ENCODE data around the gene TMC7.
A peak's percentile ranks its signal among the peaks of the same experiment; 100 is the strongest.
"Not testable (repeated sequence)": the region's sequence is repeated elsewhere in the genome, so short reads cannot be mapped to it uniquely, and the experiment has no call there.

The TMC7 gene

DNA sequence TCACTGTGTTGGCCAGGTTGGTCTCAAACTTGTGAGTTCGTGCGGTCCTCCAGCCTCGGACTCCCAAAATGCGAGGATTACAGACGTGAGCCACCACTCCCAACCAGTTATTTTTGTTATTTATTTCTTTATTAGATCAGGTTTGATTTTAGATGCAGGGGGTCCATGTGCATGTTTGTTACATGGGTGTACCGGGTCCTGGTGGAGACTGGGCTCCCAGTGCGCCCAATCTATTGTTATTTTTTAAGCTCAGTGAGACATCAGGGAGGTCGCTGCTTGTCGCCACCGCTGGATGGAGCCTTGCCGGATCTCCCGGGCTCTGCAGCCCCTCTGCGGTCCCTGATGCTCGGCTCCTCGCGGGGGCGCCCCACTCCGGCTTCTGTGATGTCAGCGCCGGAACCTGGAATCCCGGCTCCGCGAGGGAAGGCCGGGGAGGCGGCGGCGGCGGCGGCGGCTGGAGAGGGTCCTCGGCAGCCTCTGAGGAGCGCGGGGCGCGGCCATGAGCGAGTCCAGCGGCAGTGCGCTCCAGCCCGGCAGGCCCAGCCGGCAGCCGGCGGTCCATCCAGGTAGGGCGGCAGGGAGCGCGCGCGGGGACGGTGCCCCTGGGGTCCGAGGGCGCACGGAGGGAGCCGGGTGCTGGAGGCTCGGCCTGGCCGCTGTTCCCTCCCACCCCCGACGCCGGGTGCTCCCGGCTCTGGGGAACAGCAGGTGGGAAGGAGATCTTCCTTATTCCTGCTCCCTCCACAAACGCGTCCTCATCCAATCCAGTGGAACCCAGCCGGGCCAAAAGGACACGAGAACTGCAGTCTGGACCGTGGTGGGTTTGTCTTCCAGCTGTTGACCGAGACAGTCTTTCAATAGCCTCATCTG lies at the start of gene TMC7:
TMC7 (plus strand) TSS at position 370 of the 870 bp plus-strand sequence; CDS start at position 500, 130 bp downstream.
- Mint-ChIP-seq H3K4me1 (ENCODE audit: low read depth) (peaks cover 5% of the 10 kb centered on the region), H3K27ac (no peak within 1 kb of the TSS), H3K4me3 (peak within 1 kb of the TSS; percentile 19), H3K9me3 (no peaks in the 10 kb centered on the region), H3K36me3 (ENCODE audit: low read depth) (no peaks in the 10 kb centered on the region), H3K27me3 (ENCODE audit: low read depth) (peaks cover 37% of the 10 kb centered on the region)

DNA sequence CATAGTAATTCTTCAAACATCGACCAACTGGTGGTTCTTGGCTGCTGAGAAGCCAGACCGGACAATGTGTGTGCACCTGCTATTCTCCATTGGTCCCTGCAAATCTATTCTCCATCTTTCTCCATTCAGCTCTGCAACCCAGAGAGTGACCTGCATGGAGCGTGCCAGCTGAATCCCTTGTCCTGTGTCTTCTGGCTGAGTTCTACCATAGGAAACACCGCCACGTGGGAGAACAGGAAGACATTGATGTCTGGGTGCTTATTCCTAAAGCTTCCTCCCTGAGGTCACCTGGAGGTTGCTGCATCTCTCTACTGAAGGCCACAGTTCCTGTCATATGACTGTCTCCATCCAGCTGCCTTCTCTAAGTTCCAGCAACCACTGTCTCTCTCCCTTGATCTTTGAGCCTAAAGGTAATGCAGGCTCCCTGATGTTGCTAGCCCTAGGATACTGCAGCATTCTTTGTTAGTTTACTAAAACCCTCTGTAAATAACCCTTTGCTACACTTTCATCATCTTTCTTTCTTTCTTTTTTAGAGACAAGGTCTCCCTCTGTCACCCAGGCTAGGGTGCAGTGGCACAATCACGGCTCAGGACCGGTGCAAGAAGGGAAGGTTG lies 46.9 kb upstream of the TMC7 start:
- Mint-ChIP-seq H3K27ac (no peak overlapping the region), H3K27me3 (ENCODE audit: low read depth) (no peaks in the 10 kb centered on the region), H3K36me3 (ENCODE audit: low read depth) (peaks cover 2% of the 10 kb centered on the region), H3K9me3 (no peaks in the 10 kb centered on the region), H3K4me3 (no peak overlapping the region), H3K4me1 (ENCODE audit: low read depth) (peaks cover 12% of the 10 kb centered on the region)

DNA sequence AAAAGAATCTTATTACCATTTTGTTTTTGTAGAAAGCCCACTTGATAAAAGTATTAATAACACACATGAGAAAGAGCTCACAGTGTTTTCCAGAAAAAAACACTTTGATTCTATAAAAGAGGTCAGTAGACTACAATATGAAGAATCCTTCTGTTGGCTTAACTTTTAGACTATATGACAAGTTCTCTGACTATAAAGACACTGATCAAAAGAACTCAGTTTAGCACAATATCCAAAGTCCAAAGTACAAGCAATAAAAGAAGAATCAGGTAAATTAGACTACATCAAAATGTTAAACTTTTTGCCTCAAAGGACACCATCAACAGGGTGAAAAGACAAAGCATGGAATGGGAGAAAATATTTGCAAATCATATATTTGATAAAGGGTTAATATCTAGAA lies 46.3 kb upstream of the TMC7 start:
- H3K27ac Mint-ChIP-seq, result no peak overlapping the region
- no peak overlapping the region for H3K4me3 Mint-ChIP-seq

DNA sequence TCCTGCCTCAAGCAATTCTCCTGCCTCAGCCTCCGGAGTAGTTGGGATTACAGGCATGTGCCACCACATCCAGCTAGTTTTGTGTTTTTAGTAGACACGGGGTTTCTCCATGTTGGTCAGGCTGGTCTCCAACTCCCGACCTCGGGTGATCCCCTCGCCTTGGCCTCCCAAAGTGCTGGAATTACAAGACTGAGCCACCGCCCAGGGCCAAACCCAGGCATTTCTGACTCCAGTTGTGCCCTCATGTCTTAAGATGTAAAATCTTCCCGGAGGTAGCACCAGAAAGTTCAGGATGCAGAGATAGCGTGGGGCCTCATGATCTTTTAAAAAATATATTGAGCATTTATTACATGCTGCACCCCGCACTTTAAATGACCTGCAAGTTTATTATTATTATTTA lies 44.7 kb upstream of the TMC7 start:
- Mint-ChIP-seq H3K9me3 (peaks cover 3% of the 10 kb centered on the region), H3K4me3 (no peak overlapping the region), H3K36me3 (ENCODE audit: low read depth) (peaks cover 2% of the 10 kb centered on the region), H3K4me1 (ENCODE audit: low read depth) (peaks cover 13% of the 10 kb centered on the region), H3K27ac (no peak overlapping the region), H3K27me3 (ENCODE audit: low read depth) (peaks cover 3% of the 10 kb centered on the region)

More for the DNA sequence above, 46.3 kb upstream of the TMC7 start:
- peaks cover 2% of the 10 kb centered on the region for H3K36me3 Mint-ChIP-seq (ENCODE audit: low read depth)
- no peaks in the 10 kb centered on the region for H3K27me3 Mint-ChIP-seq (ENCODE audit: low read depth)
- H3K4me1 Mint-ChIP-seq (ENCODE audit: low read depth), result peaks cover 11% of the 10 kb centered on the region
- H3K9me3 Mint-ChIP-seq, result no peaks in the 10 kb centered on the region

DNA sequence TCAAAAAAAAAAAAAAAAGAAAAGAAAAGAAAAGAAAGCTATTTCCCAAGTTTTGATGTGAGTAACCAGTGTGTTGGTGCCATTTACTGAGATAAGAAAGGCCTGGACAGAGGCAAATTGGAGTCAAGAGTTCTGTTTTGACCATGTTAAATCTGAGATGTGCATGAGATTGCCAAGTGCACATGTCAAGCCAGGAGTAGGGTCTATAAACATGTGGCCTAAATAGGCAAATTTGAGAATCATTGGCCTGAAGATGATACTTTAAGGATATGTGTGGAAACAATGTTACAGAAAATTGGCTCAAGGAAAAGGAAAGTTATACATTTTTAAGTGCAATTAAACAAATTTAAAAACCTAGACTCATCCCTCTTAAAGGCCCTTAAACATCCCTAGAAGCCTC lies 42.3 kb upstream of the TMC7 start:
- no peak overlapping the region for H3K27ac Mint-ChIP-seq
- peaks cover 25% of the 10 kb centered on the region for H3K4me1 Mint-ChIP-seq (ENCODE audit: low read depth)
- H3K9me3 Mint-ChIP-seq, result peaks cover 3% of the 10 kb centered on the region
- H3K36me3 Mint-ChIP-seq (ENCODE audit: low read depth), result peaks cover 2% of the 10 kb centered on the region
- H3K4me3 Mint-ChIP-seq, result no peak overlapping the region
- peaks cover 3% of the 10 kb centered on the region for H3K27me3 Mint-ChIP-seq (ENCODE audit: low read depth)

DNA sequence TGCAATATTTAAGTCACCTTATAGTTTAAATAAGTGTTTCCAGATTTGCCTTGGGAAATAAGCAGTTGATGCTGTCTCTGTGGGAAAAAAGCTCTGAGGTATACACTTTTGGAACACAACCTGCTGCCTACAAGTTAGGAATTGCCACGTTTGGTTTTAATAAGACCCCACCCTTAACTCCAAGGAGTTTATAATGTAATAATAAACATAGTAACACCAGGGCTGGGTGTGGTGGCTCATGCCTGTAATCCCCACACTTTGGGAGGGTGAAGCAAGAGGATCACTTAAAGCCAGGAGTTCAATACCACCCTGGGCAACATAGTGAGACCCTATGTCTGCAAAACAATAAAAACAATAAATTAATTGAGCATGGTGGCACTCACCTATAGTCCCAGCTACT lies 41.7 kb upstream of the TMC7 start:
- Mint-ChIP-seq H3K27ac (no peak overlapping the region), H3K36me3 (ENCODE audit: low read depth) (no peaks in the 10 kb centered on the region), H3K4me3 (no peak overlapping the region), H3K9me3 (peaks cover 3% of the 10 kb centered on the region), H3K27me3 (ENCODE audit: low read depth) (peaks cover 3% of the 10 kb centered on the region), H3K4me1 (ENCODE audit: low read depth) (peaks cover 22% of the 10 kb centered on the region)

DNA sequence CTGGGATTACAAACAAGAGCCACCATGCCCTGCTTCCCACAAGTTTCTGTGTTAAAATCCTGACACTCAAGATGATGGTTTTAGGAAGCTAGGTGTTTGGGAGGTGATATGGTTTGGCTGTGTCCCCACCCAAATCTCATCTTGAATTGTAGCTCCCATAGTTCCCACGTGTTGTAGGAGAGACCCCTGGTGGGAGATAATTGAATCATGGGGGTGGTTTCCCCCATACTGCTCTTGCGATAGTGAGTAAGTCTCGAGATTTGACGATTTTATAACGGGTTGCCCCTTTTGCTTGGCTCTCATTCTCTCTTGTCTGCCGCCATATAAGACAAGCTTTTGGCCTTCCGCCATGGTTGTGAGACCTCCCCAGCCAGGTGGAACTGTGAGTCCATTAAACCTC lies 40.3 kb upstream of the TMC7 start:
- H3K27me3 Mint-ChIP-seq (ENCODE audit: low read depth), result peaks cover 3% of the 10 kb centered on the region
- H3K4me1 Mint-ChIP-seq (ENCODE audit: low read depth), result peaks cover 23% of the 10 kb centered on the region
- peaks cover 3% of the 10 kb centered on the region for H3K9me3 Mint-ChIP-seq
- H3K36me3 Mint-ChIP-seq (ENCODE audit: low read depth), result peaks cover 2% of the 10 kb centered on the region
- no peak overlapping the region for H3K27ac Mint-ChIP-seq
- H3K4me3 Mint-ChIP-seq, result no peak overlapping the region

DNA sequence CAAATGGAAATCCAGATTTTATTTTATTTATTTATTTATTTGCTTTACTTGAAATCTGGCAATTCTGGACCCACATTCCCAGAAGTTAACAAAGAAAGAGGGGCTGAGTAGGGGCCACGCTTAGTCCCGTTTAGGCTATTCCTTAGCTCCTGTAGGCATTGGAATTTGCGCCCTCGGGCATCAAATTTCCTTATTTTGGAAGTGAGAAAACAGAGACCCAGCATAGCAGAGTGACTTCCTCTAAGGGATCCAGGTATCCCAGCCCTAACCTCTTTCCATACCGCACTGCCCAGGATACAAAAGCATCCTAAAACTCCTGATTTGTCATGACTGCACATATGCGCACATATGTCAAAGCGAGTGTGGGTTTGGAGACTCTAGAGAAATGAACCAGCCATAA lies 38.5 kb upstream of the TMC7 start:
- H3K4me3 Mint-ChIP-seq, result no peak overlapping the region
- no peak overlapping the region for H3K27ac Mint-ChIP-seq

DNA sequence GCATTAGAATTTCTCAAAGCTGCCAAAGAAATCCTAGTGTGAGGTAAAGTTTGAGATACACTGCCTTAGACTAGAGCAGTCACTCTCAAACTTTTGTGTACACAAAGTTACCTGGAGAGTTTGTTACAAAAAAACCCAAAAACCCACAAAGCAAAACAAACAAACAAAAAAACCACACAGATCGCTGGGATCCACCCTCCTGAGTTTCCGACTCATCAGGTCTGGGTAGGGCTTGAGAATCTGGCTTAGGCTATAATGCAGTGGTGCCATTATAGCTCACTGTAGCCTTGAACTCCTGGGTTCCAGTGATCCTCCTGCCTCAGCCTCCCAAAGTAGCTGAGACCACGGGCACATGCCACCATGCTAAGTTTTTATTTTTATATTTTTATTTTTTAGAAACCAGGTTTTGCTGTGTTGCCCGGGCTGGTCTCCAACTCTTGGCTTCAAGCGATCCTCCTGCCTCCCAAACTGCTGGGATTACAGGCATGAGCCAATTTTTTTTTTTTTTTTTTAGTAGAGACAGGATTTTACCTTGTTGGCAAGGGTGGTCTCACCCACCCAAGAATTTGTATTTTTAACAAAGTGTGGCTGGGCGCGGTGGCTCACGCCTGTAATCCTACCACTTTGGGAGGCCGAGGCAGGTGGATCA lies 35.2 kb upstream of the TMC7 start:
- H3K36me3 Mint-ChIP-seq (ENCODE audit: low read depth), result peaks cover 2% of the 10 kb centered on the region
- no peak overlapping the region for H3K27ac Mint-ChIP-seq
- peaks cover 3% of the 10 kb centered on the region for H3K27me3 Mint-ChIP-seq (ENCODE audit: low read depth)
- H3K4me3 Mint-ChIP-seq, result peak overlapping the region; percentile 23
- peaks cover 28% of the 10 kb centered on the region for H3K4me1 Mint-ChIP-seq (ENCODE audit: low read depth)
- H3K9me3 Mint-ChIP-seq, result peaks cover 3% of the 10 kb centered on the region

More for the DNA sequence above, 38.5 kb upstream of the TMC7 start:
- H3K27me3 Mint-ChIP-seq (ENCODE audit: low read depth), result peaks cover 3% of the 10 kb centered on the region
- peaks cover 2% of the 10 kb centered on the region for H3K36me3 Mint-ChIP-seq (ENCODE audit: low read depth)
- H3K9me3 Mint-ChIP-seq, result peaks cover 3% of the 10 kb centered on the region
- peaks cover 23% of the 10 kb centered on the region for H3K4me1 Mint-ChIP-seq (ENCODE audit: low read depth)

DNA sequence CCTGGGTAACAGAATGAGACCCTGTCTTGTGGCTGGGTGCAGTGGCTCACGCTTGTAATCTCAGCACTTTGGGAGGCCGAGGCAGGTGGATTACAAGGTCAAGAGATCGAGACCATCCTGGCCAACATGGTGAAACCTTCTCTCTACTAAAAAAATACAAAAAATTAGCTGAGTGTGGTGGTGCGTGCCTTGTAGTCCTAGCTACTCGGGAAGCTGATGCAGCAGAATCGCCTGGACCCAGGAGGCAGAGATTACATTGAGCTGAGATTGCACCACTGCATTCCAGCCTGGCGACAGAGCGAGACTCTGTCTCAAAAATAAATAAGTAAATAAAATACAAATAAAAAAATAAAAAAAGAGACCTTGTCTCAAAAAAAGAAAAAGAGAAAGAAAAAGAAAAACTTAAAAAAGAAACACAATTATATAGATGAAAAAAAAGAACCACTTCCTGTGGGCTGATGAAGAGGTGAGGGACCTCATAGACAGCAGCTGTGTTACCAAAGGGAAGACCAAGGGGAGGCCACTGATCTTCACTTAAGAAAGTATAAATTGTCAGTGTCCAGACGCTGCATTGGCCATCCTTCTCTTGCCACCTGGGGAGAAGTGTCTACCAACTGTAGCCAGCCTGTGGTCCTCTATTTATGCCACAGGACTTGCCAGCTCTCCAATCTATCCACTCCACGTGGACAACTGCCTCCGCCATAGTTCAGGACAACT lies 33.1 kb upstream of the TMC7 start:
- Mint-ChIP-seq H3K27ac (no peak overlapping the region), H3K4me3 (no peak overlapping the region)

DNA sequence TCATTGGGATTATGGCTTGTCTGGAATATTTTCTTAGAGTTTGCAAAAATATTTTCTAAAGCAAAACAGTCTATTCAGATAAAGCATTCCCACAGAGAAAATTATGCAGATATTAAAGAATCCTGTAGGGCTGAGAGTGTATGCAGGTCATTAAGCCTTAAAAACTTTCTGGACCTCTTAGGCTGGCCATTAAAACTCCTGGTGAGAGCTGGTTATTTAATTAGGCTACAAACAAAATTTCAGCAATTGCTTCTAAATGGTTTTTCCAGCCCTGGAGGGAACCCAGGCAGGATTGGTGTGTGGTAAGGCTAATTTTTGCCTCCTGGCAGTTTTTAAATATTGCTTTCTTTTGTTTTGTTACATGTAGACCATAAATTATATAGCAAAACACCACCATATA lies 30.2 kb upstream of the TMC7 start:
- Mint-ChIP-seq H3K4me3 (no peak overlapping the region), H3K27me3 (ENCODE audit: low read depth) (no peaks in the 10 kb centered on the region), H3K4me1 (ENCODE audit: low read depth) (peaks cover 12% of the 10 kb centered on the region), H3K9me3 (no peaks in the 10 kb centered on the region), H3K36me3 (ENCODE audit: low read depth) (no peaks in the 10 kb centered on the region), H3K27ac (no peak overlapping the region)

More for the DNA sequence above, 33.1 kb upstream of the TMC7 start:
- no peaks in the 10 kb centered on the region for H3K9me3 Mint-ChIP-seq
- peaks cover 2% of the 10 kb centered on the region for H3K36me3 Mint-ChIP-seq (ENCODE audit: low read depth)
- H3K27me3 Mint-ChIP-seq (ENCODE audit: low read depth), result no peaks in the 10 kb centered on the region
- peaks cover 22% of the 10 kb centered on the region for H3K4me1 Mint-ChIP-seq (ENCODE audit: low read depth)

DNA sequence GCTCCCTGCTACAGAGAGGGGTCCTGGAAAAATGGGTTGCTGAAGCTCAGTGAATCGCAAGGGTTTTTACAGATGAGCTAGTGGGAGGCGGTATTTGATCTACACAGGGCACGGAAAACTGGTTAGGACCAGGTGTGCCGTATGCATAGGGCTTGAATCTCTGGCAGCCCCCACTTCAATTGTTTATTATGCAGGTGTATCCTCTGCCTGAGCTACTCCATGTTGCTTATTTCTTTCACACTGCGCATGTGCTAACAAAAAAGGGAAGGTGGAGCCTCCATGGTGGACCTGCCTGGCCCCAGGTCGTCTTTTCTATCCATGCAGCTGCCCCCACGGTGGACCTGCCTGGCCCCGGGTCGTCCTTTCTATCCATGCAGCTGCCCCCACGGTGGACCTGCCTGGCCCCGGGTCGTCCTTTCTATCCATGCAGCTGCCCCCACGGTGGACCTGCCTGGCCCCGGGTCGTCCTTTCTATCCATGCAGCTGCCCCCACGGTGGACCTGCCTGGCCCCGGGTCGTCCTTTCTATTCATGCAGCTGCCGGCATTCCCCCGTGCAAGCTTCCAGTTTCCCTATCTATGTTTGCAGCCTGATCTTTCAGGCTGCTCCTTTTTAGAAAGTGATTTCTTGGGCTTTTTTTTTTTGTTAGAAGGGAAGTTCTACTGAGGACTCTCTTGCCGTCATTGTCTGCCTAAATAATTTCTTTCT lies 27.7 kb upstream of the TMC7 start:
- not testable (repeated sequence) for H3K27me3 Mint-ChIP-seq (ENCODE audit: low read depth)
- peak overlapping the region; percentile 77 for H3K4me3 Mint-ChIP-seq

DNA sequence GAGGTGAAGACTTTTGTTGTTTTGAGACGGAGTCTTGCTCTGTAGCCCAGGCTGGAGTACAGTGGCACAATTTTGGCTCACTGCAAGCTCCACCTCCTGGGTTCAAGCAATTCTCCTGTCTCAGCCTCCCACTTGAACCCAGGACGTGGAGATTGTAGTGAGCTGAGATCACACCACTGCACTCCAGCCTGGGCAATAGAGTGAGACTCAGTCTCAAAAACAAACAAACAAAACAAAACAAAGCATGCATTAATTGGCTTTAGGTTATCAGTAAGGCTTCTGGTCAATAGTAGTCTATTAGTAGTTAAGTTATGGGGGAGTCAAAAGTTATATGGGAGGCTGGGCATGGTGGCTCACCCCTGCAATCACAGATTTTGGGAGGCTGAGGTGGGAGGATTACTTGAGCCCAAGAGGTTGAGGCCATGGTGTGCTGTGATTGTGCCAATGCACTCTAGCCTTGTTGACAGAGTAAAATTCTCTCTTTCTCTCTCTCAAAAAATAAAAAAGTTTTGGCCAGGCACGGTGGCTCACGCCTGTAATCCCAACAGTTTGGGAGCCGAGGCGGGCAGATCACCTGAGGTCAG lies 27.0 kb upstream of the TMC7 start:
- peak overlapping the region; percentile 77 for H3K4me3 Mint-ChIP-seq
- not testable (repeated sequence) for H3K27me3 Mint-ChIP-seq (ENCODE audit: low read depth); H3K36me3 Mint-ChIP-seq (ENCODE audit: low read depth); H3K9me3 Mint-ChIP-seq
- peak overlapping the region; percentile 41 for H3K27ac Mint-ChIP-seq
- H3K4me1 Mint-ChIP-seq (ENCODE audit: low read depth), result peaks cover 14% of the 10 kb centered on the region

More for the DNA sequence above, 27.7 kb upstream of the TMC7 start:
- H3K36me3 Mint-ChIP-seq (ENCODE audit: low read depth); H3K9me3 Mint-ChIP-seq: not testable (repeated sequence)
- Mint-ChIP-seq H3K4me1 (ENCODE audit: low read depth) (peaks cover 16% of the 10 kb centered on the region), H3K27ac (peak overlapping the region; percentile 41)

All from T-helper 1 cell treated with Interleukin-12 subunit alpha and Interleukin-12 subunit beta and Interleukin-4 antibody, amounts not matched to agents 30 μg/mL and 1 μg/mL, for 36 hours (primary cell).